Right ventricle myocardium inferior (tissue), 1 donor: ENCODE results near the gene KDM4B. TPM values are rescaled to one million over a fixed set of nuclear protein-coding genes. Genes with fewer than 3 reads are reported as not detected.
A peak's percentile ranks its signal among the peaks of the same experiment; 100 is the strongest.
"Not testable (repeated sequence)": the region's sequence is repeated elsewhere in the genome, so short reads cannot be mapped to it uniquely, and the experiment has no call there.

Experiments used
- ATAC-seq: fragments of 200-7000 bp; cut with Tn5 transposase; one replicate; pipeline ENCODE4 v1.9.1; 2020; ENCODE audit warnings: mild to moderate bottlenecking, moderate library complexity
- DNase-seq: peaks from one replicate; pipeline ENCODE4 v3.0.0; 2021; ENCODE audit errors: missing footprints
- intact Hi-C: fragments of 100-400 bp; cut with DNase I; formaldehyde crosslinking; loops from one replicate; pipeline ENCODE4 v1.11.0; 2022
- long read RNA-seq: library from polyadenylated mRNA; unstranded; transcript quantifications from one replicate; pipeline ENCODE4 v2.0.0, GENCODE V29; 2021
- total RNA-seq: library from RNA; stranded (reverse); fragmentation: NEBNext Ultra II Directional; extraction: Animal tissue kit (Norgen Biotek cat#: 25700); gene quantifications from one replicate; pipeline ENCODE4 v1.2.1, GENCODE V29; 2021
- donor health status: DM: no; HTN: yes; CAD: no; lungs with severe emphysema.

The KDM4B gene
- total RNA-seq = 38.6 TPM
- long read RNA-seq, full-length matches to known transcripts = 11 of 31 reads
- long read RNA-seq, partial matches to known transcripts = 18 of 31 reads
- long read RNA-seq, other reads (novel, unspliced or antisense) = 2 of 31 reads

- DNase-seq = peak; percentile 100
- intact Hi-C loops = loop anchor here (5.0 kb wide), 1 partner anchor 101 kb away; the partner anchor contains the start of gene PLIN3
Measured at GRCh38 chr19:4968462-4969291, at the start of gene KDM4B. Gene KDM4B, plus strand, starts transcription at chr19:4969113. Its CDS starts 63,778 bp downstream, at chr19:5032891.

DNA sequence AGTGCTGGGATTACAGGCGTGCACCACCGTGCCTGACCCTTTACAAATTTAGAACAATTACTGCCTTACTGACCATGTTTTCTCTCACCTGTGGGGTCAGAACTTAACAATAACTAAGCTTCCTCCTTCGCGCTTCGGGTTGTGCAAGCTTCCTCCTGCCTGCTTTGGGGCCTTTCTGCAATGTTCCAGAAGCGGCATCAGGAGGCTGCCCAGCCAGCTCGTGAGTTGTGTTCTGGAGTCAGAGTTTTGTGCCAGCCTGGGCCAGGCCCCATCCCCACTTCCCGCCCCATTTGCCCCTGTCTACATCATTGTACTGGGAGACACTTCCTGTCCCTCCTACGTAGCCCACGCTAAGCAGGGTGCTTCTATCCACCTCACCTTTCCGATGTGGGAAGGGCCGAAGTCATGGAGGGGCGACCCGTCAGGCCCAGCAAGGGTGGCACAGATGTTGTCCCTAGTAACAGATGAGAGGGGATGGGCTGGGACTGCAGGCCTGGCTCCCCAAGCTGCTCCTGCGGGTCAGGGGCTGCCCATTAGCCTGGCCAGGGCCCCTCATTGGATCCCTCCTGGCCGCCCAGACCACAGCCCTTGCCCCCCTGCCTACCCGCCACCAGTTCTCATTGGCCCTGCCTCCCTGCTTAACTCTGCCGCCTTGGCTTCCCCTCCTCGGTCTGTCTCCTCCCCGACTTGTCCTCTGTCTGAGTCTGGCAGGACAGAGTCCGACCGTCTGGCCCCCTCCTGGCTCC is 46.2 kb upstream of the KDM4B start:
- ATAC-seq (no peak), DNase-seq (peak; percentile 66)
- intact Hi-C loops = no loop called here

More at GRCh38 chr19:4968462-4969291, at the start of gene KDM4B:
- ATAC-seq = peak; percentile 97

GRCh38 chr19:4923276-4923747 is 45.6 kb upstream of the KDM4B start:
- intact Hi-C loops = no loop called here
- ATAC-seq (no peak), DNase-seq (peak; percentile 27)

GRCh38 chr19:4929186-4929585 is 39.7 kb upstream of the KDM4B start:
- DNase-seq (no peak), ATAC-seq (no peak)
- intact Hi-C loops = no loop called here

- no peak for DNase-seq
- ATAC-seq = no peak
- intact Hi-C loops = no loop called here
Measured at GRCh38 chr19:4930664-4931063, 38.2 kb upstream of the KDM4B start.

GRCh38 chr19:4932711-4933110 is 36.2 kb upstream of the KDM4B start:
- no peak for ATAC-seq
- intact Hi-C loops = no loop called here

GRCh38 chr19:4933528-4933927 is 35.4 kb upstream of the KDM4B start:
- ATAC-seq (peak; percentile 28), DNase-seq (no peak)
- intact Hi-C loops = no loop called here

More at GRCh38 chr19:4932711-4933110, 36.2 kb upstream of the KDM4B start:
- DNase-seq = no peak

- ATAC-seq = no peak
- intact Hi-C loops = no loop called here
- no peak for DNase-seq
Measured at GRCh38 chr19:4935444-4935843, 33.5 kb upstream of the KDM4B start.

GRCh38 chr19:4937060-4937459 is 31.9 kb upstream of the KDM4B start:
- intact Hi-C loops = no loop called here
- DNase-seq (no peak), ATAC-seq (no peak)

GRCh38 chr19:4938461-4938860 is 30.5 kb upstream of the KDM4B start:
- ATAC-seq, intact Hi-C loops: not testable (repeated sequence)

DNA sequence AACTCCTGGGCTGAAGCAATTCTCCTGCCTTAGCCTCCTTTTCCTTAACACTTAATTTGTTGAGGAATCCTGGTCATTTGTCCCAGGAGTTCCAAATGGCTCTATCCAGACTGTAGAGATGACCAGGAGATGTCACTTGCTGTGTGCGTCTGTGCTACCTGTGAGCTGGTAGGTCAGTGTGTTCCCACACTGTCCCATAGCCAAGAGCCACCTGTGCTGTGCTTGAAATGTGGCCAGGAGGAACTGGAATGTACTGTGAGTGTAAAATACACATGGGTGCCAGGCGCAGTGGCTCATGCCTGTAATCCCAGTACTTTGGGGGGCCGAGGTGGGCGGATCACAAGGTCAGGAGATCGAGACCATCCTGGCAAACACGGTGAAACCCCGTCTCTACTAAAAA is 29.4 kb upstream of the KDM4B start:
- DNase-seq (no peak), ATAC-seq (no peak)
- intact Hi-C loops = no loop called here

More at GRCh38 chr19:4938461-4938860, 30.5 kb upstream of the KDM4B start:
- DNase-seq = not testable (repeated sequence)

DNA sequence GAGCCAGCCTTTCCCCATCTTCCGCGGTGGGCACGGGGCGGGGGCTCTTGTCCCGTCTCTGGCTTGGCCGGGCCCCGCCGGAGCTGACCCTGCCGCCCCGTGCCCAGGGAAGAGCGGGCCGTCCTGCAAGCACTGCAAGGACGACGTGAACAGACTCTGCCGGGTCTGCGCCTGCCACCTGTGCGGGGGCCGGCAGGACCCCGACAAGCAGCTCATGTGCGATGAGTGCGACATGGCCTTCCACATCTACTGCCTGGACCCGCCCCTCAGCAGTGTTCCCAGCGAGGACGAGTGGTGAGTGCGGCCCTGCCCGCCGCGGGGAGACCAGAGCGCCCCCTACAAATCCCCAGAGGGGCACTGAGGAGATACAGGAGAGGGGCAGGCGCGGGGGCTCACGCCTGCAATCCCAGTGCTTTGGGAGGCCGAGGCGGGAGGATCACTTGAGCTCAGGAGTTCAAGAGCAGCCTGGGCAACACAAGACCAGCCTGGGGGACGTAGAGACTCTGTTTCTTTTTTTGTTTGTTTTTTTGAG is 27.2 kb upstream of the KDM4B start:
- DNase-seq, intact Hi-C loops, ATAC-seq: not testable (repeated sequence)

DNA sequence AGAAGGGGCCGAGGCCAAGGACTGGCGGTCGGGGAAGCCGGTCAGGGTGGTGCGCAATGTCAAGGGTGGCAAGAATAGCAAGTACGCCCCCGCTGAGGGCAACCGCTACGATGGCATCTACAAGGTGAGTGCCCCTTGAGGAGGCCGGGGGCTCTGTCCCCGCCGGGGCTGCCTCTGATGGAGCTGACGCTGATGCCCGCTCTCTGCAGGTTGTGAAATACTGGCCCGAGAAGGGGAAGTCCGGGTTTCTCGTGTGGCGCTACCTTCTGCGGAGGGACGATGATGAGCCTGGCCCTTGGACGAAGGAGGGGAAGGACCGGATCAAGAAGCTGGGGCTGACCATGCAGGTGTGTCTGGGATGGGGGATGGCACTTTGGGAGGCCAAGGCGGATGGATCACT is 18.3 kb upstream of the KDM4B start:
- DNase-seq, intact Hi-C loops: not testable (repeated sequence)
- ATAC-seq = peak; percentile 23

- intact Hi-C loops = no loop called here
- DNase-seq (no peak), ATAC-seq (peak; percentile 65)
Measured at GRCh38 chr19:4951656-4952055, 17.3 kb upstream of the KDM4B start.

DNA sequence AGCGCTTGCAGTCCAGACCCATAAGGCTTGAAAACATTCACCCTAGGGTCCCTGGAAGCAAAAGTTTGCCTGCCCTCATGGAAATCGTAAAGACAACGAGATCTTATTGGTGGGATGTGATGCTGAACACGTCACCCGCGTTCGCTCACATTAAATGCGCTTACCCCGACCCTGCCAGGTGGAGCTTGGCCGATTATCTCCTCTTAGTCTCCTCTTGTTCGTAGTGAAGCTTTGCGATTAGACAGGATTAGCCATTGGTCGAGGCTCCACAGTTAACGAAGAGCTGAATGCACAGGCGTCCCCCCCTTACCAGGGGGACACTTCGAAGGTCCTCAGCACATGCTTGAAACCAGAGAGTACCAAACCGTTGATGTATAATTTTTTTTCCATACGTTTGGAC is 16.0 kb upstream of the KDM4B start:
- ATAC-seq = no peak
- intact Hi-C loops = no loop called here
- DNase-seq = no peak

DNA sequence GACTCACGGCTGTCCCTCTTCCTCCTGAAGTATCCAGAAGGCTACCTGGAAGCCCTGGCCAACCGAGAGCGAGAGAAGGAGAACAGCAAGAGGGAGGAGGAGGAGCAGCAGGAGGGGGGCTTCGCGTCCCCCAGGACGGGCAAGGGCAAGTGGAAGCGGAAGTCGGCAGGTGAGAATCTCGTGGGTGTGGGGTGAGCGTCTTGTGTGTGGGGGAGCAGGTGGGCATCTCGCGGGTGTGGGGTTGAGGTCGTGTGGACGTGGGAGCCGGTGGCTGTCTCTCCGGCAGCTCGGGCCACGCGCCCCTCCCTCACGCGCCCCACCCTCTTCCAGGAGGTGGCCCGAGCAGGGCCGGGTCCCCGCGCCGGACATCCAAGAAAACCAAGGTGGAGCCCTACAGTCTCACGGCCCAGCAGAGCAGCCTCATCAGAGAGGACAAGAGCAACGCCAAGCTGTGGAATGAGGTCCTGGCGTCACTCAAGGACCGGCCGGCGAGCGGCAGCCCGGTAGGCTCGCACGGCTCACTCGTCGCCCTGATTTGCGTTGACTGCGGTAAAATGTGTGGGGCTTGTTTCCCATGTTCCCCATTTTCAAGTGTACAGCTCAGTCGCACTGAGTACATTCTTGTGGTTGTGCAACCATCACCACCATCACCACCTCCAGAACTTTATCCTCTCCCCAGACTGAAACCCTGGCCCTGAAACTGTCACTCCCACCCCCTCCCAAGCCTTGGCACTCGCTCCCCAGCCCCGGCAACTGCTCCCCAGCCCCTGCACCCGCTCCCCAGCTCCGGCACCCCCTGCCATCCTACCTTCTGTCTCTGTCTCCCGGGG is 14.4 kb upstream of the KDM4B start:
- ATAC-seq, intact Hi-C loops, DNase-seq: not testable (repeated sequence)

GRCh38 chr19:4955274-4955673 is 13.6 kb upstream of the KDM4B start:
- no peak for DNase-seq
- intact Hi-C loops = no loop called here
- no peak for ATAC-seq

- DNase-seq = no peak
- intact Hi-C loops = no loop called here
- no peak for ATAC-seq
Measured at GRCh38 chr19:4957981-4958380, 10.9 kb upstream of the KDM4B start.
